Cerebellar cortex (tissue), 1 donor: Measurements from ENCODE around the gene SPOCD1.

Experiments used
- DNase-seq: peaks from one replicate; pipeline ENCODE4 v3.0.0-alpha.2; 2015; ENCODE audit warnings: low spot score

The SPOCD1 gene

DNA sequence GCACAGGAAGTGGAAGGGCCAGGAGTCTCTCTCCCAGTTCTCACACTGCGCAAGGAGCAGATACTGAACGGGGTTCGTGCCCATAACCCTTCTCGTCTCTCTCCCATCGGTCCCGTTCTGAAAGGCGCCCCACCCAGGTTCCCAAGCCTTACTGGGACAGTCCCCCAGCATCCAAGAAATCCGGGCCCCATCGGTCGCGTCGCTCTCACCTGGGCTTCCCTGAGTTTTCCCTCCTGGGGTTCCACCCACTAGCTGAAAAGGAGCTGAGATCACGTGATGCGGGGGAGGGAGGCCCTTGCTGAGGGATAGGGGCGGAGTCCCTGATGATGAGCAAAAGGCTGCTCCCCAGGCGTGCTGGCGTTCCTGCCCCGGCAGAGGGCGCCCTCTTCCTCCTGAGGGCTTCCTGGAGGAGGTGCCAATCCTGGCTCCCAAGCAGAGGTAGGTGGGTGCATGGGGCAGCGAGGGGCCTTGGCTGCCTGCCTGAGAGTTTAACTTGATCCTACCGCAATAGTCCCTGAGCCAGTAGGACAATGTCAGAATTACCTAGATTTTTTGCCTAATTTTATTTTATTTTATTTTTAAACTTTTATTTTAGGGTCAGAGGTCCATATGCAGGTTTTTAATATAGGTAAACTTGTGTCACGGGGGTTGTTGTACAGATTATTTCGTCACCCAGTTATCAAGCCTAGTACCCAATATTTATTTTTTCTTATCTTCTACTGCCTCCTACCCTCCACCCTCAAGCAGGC is at the start of gene SPOCD1:
Gene SPOCD1, minus strand, starts transcription at position 271 of the 749 bp plus-strand sequence. CDS start 689 bp downstream, outside the sequence.
- DNase-seq, result no peak

DNA sequence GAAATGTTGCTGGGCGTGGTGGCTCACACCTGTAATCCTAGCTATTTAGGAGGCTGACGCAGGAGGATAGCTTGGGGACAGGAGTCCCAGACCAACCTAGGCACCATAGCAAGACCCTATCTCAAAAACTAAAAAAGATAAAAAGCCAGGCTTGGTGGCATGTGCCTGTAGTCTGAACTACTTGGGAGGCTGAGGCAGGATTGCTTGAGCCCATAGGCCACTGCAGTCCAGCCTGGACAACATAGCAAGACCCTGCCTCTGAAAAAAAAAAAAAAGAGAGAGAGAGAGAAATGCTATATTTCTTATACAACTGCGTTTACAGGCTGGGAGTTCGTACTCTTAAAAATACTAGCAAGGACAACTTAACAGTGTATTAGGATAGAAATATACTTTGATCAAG is 46.2 kb upstream of the SPOCD1 start:
- DNase-seq, result no peak

DNA sequence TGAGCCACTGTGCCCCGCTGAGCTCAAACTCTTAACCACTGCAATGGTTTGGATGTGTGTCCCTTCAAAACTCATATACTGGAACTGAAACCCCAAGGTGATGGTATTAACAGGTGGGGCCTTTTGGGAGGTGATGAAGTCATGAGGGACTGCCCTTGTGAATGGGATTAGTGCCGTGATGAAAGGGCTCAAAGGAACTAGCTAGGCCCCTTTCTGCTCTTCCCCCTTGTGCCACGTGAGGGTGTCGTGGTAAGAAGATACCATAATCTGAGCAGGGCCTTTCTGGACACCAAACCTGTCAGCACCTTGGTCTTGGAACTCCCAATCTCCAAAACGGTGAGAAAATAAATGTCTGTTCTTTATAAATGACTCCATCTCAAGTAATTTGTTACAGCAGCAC is 45.5 kb upstream of the SPOCD1 start:
- no peak for DNase-seq

DNA sequence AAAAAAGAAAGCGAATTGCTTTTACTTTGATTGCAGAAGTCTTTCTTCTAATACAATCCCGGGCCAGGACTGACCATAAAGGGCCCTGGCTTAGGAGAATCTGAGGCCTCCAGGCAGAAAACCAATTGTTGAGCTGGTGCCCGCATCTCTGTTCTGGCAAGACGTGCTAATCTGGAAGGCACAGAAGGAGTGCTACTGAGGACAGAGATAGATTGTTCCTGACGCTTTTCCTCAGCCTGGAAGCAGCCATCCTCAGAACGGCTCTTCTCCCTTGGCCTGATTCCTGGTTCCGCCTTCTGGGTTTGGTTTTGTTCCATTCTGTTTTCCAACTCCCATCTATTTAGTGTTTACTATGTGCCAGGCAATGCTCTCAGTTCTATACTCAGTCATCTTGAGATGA is 44.8 kb upstream of the SPOCD1 start:
- DNase-seq, result no peak

DNA sequence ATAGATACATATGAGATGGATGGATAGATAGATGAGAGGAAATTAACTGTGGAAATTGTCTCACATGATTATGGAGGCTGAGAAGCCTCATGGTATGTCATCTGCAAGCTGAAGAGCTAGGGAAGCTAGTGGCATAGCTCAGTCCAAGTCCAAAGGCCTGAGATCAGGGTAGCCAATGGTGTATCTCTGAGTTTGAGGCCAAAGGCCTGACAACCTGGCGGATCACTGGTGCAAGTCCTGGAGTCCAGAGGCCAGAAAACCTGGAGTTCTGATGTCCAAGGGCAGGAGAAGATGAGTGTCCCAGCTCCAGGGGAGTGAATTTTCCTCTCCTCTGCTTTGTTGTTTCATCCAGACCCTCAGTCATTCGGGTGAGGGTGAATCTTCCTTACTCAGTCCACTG is 43.9 kb upstream of the SPOCD1 start:
- DNase-seq, result no peak

DNA sequence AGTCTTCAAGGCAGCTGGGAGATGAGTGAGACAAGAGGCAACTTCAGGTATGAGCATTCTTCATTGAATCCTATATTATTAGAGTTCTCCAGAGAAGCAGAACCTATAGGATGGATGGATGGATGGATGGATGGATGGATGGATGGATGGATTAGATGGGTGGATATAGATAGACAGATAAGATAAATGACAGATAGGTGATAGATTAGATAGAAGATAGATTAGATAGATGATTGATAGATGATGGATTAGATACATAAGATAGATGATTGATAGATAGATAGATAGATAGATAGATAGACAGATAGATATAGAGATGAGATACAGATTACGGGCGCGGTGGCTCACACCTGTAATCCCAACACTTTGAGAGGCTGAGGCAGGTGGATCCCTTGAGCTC is 43.2 kb upstream of the SPOCD1 start:
- DNase-seq, result no peak

DNA sequence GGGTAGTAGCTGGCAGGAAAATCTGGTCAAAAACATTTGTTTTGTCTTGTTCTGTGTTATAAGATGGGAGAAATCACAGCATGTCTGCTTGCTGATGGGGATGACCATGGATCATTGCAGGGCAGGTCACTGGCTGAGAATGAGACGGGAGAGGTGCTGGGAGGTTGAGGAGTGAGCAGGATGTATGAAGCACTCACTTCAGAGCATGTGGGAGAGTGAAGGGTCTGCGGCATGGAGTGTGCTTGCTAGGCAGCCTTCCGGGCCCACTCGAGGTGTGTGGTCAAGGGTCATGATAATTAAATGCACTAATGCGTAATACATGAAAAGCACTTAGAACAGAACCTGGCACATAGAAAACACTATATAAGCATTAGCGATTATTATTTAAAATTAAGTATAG is 42.0 kb upstream of the SPOCD1 start:
- DNase-seq, result no peak

DNA sequence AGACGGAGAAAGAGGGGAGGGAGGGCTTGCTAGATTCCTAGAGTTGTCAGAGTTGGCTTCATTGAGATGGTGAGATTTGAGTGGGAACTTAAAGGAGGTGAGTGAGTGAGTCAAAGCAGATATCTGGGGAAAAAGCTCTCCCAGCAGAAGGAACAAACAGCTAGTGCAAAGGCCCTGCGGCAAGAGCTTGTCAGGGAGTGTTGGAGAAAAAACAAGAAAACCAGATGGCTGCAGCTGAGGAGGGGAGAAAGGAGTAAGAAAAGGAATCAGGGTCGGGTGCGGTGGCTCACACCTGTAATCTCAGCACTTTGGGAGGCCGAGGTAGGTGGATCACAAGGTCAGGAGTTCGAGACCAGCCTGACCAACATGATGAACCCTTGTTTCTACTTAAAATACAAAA is 40.3 kb upstream of the SPOCD1 start:
- no peak for DNase-seq

DNA sequence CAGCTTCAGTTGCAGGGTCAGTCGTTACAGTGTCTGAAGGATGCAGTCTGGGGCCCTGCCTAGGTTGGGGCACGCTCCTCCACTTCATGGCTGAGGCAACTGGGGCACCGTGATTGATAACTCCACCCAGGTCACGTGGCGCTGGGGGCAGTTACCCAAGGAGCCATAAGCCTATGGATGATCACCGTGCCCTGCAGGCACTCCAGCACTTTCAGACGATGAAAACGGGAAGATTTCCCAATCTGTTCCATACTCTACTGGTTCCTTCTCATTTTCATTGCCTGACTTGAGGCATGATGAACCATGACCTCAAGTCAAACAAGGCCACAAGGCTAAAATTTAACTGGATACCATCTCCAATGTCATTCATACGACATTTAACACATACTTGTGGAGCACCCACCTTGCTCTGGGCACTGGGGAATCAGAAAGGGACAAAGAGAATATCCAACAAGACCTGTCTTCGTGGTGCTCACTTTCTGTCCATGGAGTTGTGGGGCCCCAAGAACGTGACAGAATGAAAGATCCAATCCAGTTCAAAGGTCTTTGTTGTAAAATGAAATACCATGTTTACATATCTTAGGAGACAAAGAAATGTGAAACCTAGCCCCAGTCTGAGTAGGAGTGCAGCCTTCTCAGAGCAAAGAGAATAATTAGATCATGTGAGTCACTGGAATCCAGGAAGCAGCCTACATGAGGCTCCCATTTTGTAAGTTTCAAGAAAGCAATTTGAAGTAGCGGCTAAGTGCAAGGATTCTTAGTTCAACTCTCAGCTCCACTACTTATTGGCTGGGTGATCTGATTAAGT is 39.4 kb upstream of the SPOCD1 start:
- DNase-seq, result no peak

DNA sequence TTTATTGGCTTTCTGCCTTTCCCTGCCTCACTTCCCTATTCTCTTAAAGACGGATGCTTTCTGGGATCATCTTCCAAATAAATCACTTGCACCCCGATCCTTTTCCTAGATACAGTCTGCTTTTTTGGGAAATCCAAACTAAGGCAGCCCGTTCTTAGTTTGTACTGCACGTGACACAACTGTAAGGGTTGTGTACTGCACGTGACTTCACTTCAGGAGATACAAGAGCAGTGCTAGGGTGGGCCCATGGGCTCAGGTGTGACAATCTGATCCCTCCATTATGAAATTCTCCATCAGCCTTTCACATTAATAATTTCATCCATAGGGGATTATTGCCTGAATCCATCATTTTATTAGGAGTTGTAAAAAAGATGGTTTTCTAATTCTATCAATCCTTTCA is 33.8 kb upstream of the SPOCD1 start:
- DNase-seq, result no peak

DNA sequence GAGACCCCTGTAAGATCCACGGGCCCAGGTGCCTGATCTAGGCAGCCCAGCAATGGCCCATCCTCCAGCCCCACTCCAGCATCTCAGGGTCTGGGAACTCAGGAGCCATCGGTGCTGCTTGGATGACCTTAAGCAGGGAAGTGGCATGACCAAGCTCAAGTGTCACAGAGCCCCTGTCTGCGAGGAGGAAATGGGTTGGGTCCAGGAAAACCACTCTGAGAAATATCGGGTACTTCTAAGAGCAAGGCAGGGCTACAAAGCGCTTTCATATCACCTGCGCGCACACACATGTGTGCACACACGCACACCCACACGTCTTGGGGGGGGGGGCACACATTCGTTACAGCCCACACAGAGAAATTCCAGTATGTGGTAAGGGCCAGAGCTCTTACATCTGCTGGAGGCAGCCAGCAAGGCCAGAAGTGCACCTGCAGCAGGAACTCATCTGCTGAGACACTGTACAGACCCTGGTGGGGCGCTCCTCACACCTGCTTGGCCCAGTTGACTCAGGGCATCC is 32.6 kb upstream of the SPOCD1 start:
- no peak for DNase-seq

DNA sequence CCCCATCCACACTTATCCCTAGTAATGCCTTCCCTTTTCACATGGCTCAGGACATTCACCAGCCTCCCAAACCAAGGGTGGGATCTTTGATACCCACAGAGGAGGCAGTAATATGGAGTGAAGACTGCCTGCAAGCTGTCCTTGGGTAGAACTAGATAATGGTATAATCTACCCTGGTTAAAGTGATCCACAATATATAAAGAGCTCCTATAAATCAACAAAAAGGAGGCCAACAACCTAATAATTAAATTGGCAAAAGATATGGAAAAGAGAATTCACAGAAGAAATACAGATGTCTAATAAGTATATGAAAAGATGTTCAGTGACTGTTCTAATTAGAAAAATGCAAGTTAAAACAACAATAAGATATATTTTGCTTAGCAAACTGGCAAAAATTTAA is 30.7 kb upstream of the SPOCD1 start:
- no peak for DNase-seq

DNA sequence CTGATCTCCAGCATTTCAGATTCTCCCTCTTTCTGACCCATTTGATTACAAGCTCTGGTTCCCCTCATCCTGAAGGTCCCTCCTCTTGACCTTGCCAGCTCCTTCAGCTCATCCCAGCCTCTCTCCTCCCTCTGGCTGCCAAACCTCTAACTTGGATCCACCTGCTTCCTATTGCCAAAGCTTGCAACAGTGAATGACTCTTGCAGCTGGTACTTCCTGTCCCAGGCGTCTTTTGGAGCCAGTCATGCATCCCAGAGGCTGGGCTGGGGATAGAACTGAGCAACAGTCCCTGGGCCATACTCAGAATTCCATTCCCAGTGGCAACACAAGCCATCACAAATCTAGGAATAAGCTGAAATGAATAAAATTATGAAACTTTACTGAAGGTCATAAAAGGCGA is 27.7 kb upstream of the SPOCD1 start:
- no peak for DNase-seq

DNA sequence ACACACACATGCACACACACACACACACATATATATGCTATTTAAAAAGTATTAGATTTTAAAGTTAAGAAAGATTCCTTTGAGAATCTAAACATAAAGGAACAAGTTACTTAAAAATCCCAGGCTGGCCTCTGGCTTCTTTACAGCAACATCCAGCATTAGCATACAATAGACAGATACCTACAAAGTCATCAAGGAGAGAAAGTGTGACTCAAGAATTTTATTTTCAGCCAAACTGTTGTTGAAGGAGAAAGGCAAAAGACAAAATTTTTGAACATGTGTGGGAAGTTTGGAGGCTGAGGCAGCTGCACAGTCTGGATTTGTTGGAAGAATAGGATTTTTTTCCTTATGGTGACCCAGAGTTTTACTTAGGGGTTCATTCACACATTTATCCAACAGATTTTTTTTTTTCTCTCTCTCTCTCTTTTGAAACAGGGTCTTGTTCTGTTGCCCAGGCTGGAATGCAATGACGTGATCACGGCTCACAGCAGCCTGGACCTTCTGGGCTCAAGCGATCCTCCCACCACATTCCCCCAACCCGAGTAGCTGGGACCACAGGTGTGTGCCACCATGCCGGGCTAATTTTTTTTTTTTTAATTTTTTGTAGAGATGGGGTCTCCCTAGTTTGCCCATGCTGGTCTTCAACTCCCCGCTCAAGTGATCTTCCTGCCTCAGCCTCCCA is 24.0 kb upstream of the SPOCD1 start:
- DNase-seq, result no peak

DNA sequence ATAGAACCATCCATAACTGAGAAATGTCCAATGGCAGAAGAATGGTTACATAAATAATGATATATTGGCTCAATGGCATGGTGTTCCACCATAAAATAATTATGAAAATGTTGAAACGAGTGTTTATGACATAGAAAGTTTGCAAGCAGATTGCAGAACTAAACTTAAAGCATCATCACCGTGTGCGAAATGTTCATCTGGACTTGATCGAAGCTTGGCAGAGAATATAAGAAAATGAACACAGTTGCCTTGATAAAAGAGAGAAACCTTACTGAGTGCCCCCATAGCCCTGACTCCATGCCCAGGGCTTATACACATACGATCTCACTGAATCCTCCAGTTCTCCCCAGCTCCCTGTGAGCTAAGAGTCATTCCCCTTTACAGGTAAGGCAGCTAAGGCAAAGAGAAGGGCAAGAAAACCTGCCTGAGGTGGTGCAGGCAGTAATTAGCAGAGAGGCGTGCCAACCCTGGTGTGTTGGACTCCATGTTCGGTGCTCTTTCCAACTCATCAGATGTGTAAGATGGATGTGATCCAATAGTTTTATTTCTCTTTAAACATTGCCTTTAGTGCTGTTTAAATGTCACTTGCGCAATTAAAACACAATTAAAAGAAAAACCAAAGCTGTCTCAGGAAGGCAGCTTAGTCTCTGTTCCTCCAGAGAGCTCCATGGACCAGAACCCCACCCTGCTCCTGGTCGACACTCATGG is 21.8 kb upstream of the SPOCD1 start:
- DNase-seq, result no peak

DNA sequence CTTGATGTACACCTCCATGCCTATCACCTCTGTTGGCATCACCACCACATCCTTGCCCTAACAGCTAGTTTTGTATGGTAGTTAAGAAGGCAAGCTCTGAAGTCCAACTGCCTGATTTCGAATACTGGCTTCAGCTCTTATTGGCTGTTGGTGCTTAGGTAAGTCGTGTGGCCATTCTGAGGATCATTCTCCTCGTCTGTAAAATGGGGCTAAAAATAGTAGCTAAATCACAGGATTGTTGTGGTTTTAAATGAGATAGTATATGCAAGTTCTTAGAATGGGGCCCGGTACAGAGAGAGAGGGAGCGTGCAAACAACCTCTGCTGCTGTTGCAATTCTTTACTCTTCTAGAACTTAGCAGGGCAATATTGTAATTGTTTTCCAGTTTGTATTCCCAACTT is 20.8 kb upstream of the SPOCD1 start:
- no peak for DNase-seq

DNA sequence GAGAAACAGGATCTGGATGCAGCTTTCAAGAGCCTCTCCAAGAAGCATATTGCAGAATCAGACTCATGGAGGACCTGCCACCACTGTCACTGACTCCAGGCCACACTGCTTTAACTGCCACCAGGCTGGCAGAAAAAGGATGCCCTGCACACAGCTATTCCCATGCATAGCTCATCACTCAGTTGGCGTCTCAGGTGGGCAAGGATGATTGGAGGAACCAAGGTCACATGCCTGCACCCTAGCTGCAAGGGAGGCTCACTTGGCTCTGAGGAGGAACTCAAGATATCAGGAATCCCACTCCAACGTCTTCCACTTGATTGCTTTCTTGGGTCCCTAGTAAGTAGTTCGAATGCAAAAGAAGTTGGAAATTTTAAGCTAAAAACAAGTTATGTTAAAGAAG is 19.6 kb upstream of the SPOCD1 start:
- no peak for DNase-seq

DNA sequence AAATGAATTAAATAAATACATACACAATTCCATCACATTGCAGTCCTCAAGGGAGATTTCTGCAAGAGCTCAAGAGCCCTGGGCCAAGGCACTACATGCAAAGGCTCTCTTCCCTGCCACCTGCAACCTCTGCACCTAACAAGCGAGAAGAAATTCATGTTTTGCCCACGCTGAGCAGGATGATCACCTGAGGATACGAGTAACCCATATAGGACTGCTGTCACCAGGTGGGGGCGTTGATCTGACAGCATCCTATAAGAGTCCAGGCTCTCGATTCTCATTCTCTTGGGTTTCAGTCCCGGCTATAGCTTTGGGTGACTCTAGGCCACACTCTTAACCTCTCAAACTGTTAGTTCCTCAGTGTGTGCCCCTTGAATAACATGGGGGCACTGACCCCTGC is 18.7 kb upstream of the SPOCD1 start:
- DNase-seq, result no peak

DNA sequence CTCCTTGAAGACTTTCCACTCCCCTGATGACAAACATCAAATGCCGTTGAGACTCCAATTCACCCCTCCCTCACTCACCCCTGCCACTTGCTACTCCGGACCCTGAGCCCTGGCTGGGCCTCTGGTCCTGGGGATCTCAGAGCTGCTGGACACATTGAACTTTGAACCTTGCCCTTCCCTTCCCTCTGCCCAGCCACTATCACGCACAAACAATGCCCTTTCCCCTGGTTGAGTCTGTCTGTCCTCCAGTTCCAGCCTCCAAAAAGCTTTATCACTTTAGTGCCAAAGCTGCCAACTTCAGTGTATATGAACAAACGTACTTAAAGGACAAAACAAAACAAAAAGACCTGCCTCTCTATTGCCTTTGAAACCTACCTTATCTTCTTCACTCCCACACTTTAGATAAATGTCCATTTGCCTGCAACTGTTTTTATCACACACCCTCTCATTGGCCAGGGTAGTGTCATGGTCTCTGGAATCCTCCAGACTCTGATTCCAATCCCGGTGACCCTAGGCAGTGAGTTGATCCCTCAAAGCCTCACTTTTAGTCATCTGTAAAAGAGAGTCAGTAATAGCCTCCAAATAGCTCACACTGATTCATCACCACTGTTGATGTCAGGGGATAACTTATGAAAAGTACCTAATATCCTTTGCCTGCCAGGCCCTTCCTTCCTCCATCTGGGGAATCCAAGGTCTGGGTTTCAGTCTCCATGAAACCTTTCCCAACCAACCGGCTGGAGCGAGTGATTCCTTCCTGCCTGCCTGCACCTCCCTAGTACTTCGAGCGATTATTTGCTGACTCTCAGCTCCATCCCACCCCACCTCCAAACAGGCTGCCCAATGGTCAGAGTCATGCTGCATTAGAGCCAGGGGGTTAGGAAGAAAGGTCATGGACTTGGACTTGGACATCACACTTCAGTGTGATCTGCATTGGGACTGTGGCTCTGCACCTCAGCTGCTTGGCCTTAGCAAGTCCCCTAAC is 15.9 kb upstream of the SPOCD1 start:
- DNase-seq, result no peak

DNA sequence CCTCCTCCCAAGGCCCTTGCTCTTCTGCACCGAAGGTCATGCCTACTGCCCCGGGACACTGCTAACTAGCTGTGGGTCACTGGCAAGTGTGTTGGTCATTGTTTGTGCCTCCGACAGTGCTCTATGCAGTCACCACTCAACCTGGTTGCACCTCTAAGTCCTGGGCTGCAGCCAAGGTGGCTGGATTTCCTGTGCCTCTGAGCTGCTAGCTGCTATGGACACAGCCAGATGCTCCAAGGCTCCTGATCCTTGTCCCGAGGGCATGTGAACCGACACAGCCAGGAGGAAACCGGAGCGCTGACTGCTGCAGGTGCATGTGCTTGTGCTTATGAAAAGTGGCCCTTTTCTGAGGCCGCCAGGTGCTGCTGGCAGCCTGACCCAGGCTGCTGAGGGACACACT is 14.7 kb upstream of the SPOCD1 start:
- DNase-seq, result no peak

DNA sequence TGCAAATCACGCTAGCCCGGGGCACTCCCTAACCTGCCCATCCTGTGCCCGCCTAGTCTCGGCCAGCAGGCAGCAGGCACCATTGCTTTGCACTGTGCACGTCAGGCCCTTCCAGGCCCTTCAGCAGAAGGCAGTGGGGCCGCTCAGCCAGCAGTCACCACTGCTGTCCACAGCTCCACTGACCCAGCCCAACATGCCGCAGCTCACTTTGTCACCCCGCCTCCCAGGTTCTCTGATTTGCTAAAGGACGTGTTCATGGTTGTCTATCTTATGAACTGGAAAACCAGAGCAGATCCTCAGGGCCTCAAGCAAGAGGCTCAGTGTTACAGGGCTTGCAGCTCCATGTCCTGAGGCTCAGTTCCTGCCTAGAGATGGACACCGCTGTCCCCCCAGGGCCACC is 14.2 kb upstream of the SPOCD1 start:
- DNase-seq, result no peak
